HUDEP-2 (cell line): Measurements from ENCODE around the gene ABCB7.
"Not testable (repeated sequence)": the region's sequence is repeated elsewhere in the genome, so short reads cannot be mapped to it uniquely, and the experiment has no call there.

Experiments used
- DNase-seq, 76 experiments: peaks; one replicate each; lab custom pipeline; 2025; ENCODE audit not compliant: unreplicated experiment in 76 of 76; lab: John Stamatoyannopoulos, UW

ABCB7 gene

GRCh38 chrX:75107863-75108509, 48.1 kb downstream of the ABCB7 start:
- DNase-seq = peak in 1 of 76 experiments; percentile 0

GRCh38 chrX:75106772-75107171, 49.3 kb downstream of the ABCB7 start:
- no peak for DNase-seq

DNA sequence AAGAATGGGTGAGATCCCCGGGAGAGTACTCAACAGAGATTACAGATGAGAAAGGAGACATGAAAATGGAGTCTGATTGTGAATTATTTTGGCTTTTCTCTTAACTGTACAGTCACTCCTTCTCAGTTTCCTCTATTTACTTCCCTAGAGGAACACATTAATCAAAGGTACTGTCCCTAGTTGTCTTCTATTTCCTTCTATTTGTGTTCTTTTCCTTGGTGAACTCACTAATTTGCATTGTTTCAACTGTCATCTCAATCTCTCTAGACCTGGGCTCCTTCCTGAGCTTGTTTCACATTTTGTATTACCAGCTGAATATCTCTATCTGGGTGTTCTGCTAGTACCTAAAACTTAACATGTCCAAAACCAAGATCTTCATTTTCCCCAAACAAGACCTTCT, 59.8 kb downstream of the ABCB7 start:
- no peak for DNase-seq

GRCh38 chrX:75086731-75087195, 69.3 kb downstream of the ABCB7 start:
- peak in 1 of 76 experiments; percentile 4 for DNase-seq

DNA sequence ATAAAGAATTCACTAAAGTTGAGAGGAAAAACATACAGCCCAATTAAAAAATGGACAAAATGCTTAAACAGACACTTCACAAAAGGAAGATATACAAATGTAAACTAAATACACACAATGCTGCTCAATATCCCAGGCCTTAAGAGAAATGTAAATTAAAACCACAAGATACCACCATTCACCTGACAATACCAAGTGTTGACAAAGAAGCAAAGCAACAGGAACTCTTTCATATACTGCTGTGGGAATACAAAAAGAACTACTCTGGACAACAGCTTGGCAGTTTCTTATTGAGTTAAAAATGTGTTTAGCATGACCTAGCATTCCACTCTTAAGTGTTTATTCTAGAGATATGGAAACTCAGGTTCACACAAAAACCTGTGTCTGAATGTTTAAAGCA, 71.3 kb downstream of the ABCB7 start:
- DNase-seq = no peak

GRCh38 chrX:75076429-75076828, 79.7 kb downstream of the ABCB7 start:
- DNase-seq = no peak

- DNase-seq = no peak
Observed at GRCh38 chrX:75074475-75074874, 81.6 kb downstream of the ABCB7 start.

- no peak for DNase-seq
Observed at GRCh38 chrX:75071334-75071733, 84.7 kb downstream of the ABCB7 start.

DNA sequence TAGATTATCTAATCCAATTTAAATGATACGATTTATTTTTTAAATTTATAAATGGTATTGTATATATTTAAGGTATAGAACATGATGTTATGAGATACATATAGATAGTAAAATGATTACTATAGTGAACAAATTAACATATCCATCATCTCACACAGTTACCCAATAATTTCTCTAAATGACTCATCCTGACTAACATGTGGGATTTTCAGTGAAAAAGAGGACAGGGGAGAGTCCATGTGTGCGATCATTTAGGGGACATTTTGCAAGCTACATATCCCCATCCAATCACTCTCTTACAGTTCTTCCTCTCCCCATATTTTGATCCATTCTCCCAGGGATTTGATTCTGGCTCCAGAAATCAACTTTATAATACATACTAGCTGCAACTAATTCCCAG, 88.2 kb downstream of the ABCB7 start:
- no peak for DNase-seq

DNA sequence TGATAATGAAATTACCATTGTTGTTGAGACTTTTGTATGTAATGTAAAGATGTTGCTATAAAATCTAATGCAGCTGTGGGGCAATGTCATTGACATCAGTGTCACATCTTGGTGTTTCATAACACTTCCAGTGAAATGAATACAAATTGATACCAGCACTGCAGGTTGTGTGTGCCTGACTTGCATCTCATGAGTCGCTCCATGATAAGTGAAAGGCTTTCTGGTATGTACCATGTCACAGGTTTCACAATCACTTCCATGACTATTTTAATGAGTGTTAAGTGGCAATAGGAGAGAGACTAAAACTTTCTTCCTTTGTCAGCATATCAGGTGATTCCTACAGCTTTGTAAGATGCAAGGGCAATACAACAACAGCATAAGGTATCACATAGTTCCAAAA, 94.4 kb downstream of the ABCB7 start:
- no peak for DNase-seq

DNA sequence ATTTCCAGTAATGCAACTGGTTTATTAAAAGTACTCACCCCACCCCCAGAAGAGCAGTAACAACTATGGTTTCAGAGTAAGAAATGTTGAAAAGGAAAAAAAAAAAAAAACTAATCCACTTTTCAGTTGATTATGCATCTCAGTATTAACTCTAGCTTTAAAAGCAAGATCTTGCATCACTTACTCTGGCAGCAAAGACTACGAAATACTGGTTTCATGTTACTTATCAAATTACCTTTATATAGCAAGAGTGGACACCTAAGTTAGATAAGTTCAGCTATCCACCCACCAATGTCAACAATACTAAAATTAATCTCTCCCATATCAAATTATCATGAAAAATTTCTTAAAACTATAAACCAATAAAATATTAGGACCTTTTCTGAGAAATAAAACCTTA, 105.0 kb downstream of the ABCB7 start:
- no peak for DNase-seq

- no peak for DNase-seq
Observed at GRCh38 chrX:75045369-75045768, 110.7 kb downstream of the ABCB7 start.

DNA sequence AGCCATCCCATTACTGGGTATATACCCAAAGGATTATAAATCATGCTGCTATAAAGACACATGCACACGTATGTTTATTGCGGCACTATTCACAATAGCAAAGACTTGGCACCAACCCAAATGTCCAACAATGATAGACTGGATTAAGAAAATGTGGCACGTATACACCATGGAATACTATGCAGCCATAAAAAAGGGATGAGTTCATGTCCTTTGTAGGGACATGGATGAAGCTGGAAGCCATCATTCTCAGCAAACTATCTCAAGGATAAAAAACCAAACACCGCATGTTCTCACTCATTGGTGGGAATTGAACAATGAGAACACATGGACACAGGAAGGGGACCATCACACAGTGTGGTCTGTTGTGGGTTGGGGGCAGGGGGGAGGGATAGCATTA, 111.9 kb downstream of the ABCB7 start:
- not testable (repeated sequence) for DNase-seq

DNA sequence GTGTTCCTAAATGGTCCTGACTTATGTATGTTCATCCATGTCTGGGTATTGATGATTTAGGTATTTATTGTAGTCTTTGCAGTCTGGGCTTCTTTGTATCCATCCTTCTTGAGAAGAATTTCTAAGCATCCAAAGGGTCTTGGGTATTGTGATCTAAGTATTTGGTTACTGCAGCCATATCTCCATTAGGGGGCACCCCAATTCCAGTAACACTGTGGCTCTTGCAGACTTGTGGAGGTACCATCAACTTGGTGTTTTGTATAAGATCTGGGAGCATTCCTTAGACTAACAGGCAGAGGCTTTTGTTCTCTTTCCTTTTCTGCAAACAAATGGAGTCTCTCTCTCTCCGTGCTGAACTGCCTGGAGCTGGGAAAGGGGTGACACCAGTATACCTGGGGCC, 117.2 kb downstream of the ABCB7 start:
- peak in 9 of 76 experiments; percentile 0 to 21 (median 2) for DNase-seq
